ENCODE measurements around the gene FRAS1.

DNA sequence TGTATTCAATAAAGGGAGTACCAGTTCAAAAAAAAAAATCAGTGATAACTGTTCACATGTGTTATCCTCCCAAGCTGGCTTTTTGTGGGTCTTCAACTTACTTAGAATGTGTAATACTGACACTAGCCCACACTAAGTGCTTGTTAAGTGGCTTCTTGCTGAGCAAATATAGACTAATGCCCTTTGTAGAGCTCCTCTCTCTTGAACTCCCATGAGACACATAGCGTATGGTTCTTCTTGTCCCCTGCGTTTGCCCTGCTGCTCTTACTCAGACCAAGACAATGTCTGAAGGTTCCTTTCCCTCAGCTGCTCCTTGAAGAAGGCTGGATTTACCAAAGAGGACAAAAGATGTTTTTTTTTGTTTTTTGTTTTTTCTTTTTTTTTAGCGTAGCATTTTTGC is 110.9 kb downstream of the FRAS1 start:
- no peak for TF ChIP-seq EZH2 (IDR thresholded peaks at IDR 0.05; ENCODE audit: low read depth)
- TF ChIP-seq, protein P1, sequence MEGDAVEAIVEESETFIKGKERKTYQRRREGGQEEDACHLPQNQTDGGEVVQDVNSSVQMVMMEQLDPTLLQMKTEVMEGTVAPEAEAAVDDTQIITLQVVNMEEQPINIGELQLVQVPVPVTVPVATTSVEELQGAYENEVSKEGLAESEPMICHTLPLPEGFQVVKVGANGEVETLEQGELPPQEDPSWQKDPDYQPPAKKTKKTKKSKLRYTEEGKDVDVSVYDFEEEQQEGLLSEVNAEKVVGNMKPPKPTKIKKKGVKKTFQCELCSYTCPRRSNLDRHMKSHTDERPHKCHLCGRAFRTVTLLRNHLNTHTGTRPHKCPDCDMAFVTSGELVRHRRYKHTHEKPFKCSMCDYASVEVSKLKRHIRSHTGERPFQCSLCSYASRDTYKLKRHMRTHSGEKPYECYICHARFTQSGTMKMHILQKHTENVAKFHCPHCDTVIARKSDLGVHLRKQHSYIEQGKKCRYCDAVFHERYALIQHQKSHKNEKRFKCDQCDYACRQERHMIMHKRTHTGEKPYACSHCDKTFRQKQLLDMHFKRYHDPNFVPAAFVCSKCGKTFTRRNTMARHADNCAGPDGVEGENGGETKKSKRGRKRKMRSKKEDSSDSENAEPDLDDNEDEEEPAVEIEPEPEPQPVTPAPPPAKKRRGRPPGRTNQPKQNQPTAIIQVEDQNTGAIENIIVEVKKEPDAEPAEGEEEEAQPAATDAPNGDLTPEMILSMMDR (conservative IDR thresholded peaks at IDR 0.05) = no peak
